ENCODE results near the gene ORC3.

- TF ChIP-seq, protein P1, sequence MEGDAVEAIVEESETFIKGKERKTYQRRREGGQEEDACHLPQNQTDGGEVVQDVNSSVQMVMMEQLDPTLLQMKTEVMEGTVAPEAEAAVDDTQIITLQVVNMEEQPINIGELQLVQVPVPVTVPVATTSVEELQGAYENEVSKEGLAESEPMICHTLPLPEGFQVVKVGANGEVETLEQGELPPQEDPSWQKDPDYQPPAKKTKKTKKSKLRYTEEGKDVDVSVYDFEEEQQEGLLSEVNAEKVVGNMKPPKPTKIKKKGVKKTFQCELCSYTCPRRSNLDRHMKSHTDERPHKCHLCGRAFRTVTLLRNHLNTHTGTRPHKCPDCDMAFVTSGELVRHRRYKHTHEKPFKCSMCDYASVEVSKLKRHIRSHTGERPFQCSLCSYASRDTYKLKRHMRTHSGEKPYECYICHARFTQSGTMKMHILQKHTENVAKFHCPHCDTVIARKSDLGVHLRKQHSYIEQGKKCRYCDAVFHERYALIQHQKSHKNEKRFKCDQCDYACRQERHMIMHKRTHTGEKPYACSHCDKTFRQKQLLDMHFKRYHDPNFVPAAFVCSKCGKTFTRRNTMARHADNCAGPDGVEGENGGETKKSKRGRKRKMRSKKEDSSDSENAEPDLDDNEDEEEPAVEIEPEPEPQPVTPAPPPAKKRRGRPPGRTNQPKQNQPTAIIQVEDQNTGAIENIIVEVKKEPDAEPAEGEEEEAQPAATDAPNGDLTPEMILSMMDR (IDR thresholded peaks at IDR 0.05): peak in 1 of 4 experiments; percentile 17
- peak; percentile 96 to 99 for TF ChIP-seq POLR2A (IDR thresholded peaks at IDR 0.05)
Observed at GRCh38 chr6:87701676-87702588, 112.0 kb downstream of the ORC3 start, which contains the start of gene AKIRIN2.

All from uterus (tissue), 2 donors.